ENCODE results near the gene CADPS. TPM values are rescaled to one million over a fixed set of nuclear protein-coding genes. Genes with fewer than 3 reads are reported as not detected.

The CADPS gene
- total RNA-seq, 1 experiment from 2014 or later: not detected

DNA sequence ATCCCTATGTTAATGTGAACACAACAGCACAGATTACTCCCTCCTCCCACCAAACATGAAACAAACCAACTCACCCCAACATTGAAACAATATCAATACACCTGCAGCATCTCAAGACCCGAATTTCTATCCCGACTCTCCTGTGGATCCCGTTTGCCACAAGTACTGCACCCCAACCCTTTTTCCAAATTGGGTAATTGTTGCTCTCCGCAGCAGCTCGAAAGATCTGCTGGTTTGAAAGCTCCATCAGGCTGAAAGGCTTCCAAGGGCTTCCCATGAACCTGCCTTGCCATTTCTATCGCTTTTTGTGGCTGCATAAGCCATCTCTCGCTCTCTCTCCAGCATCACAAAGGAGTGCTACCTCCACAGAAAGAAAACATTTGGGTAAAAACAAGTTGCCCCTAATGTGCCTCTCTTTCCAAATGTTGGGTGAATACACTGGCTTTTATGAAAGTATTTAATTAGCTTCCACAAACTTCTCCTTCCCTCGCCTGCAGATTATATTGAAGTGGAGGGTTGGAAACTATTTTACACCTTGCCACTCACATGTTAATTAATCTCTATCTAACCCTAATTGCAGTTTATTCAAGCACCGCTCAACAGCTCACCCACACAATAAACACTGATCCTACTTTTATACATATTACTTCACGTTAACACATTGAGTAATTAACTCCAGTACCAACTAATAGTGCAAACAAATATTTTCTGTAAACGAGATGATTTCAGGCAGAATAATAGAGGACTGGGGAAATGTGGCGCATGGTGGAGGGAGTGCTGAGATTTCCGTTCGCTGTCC, 499.4 kb downstream of the CADPS start:
- H3K4me1 ChIP-seq (ENCODE audit: insufficient read depth, low read length, poor library complexity, severe bottlenecking): no peaks in the 10 kb centered on the region
- peaks cover 96% of the 10 kb centered on the region for H3K27me3 ChIP-seq (replicated peaks; ENCODE audit: insufficient read depth, low read depth, low read length, poor library complexity)
- no peak for TF ChIP-seq CTCF (conservative IDR thresholded peaks at IDR 0.05; ENCODE audit: low read depth, low read length)
- TF ChIP-seq EZH2 (IDR thresholded peaks at IDR 0.05; ENCODE audit: borderline replicate concordance, low read depth, low read length, poor library complexity, severe bottlenecking): peak; percentile 34
- H3K36me3 ChIP-seq (ENCODE audit: insufficient read depth, low read length, poor library complexity, severe bottlenecking): no peaks in the 10 kb centered on the region
- H3K9me3 ChIP-seq (ENCODE audit: low read depth, low read length, poor library complexity, severe bottlenecking): no peaks in the 10 kb centered on the region
- H3K27ac ChIP-seq (ENCODE audit: low read depth, low read length, poor library complexity, severe bottlenecking): no peak overlapping the region
- ChIA-PET POLR2A (ENCODE audit: low non-redundant PET) (no interaction called here), CTCF (no interaction called here)
- intact Hi-C loops (cut with micrococcal nuclease; ENCODE audit: unreplicated experiment): no loop called here
- BruUV-seq (replicated peaks): no TSS peak
- no peak overlapping the region for H3K4me3 ChIP-seq (ENCODE audit: low read depth, low read length, poor library complexity, severe bottlenecking)
- DNase-seq (ENCODE audit: low spot score): no peak

DNA sequence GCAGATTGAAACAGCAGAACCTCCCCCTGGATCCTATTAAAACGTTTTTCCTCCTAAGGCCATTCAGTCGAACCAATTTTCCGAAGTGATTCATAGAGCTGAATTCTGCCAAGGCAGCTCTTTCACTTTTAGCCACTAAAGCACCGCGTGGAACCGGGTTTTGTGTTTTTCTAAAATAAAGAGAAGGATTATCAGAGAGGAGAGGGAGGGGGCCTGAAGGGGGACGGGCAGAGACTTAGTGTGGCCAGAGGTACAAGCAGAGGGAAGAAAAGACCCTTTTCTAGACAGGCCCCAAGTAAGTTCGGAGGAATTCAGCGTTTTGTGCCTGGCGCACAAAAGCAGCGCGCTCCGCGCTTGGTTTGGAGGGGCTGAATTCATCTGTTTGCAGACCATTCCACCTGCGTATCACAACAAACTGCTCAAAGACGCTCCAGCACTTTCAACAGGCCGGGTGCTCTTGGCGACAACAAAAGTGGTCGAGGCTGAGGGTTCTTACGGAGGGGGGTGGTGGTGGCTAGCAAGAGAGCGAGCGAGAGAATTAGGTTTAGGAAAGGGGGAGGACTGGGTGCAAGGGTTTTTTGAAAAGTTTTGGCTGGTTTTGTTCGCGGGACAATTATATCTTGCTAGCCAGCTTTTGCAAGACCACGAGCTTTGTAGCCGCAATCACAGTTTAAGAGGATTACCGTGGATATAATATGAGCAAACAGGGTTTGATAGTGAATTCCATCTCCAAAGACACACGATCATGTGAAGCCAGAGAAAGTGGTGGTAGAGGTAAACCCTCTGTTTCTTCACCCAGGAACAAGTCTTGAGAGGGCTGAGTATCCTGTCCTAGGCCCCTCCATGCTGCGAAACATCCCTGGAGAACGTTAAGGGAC, 500.6 kb downstream of the CADPS start:
- ChIA-PET POLR2A (ENCODE audit: low non-redundant PET) (no interaction called here), CTCF (interaction anchor here (0.7 kb wide), 1 partner anchor 16 kb away, joined by 8 read pairs; no protein-coding TSS in a partner anchor)
- TF ChIP-seq CTCF (conservative IDR thresholded peaks at IDR 0.05; ENCODE audit: low read depth, low read length): no peak
- TF ChIP-seq EZH2 (IDR thresholded peaks at IDR 0.05; ENCODE audit: borderline replicate concordance, low read depth, low read length, poor library complexity, severe bottlenecking): peak; percentile 63

GRCh38 chr3:62373714-62374333, 501.4 kb downstream of the CADPS start:
- intact Hi-C loops (cut with micrococcal nuclease; ENCODE audit: unreplicated experiment): no loop called here
- H3K4me1 ChIP-seq (ENCODE audit: insufficient read depth, low read length, poor library complexity, severe bottlenecking): no peaks in the 10 kb centered on the region
- no peaks in the 10 kb centered on the region for H3K9me3 ChIP-seq (ENCODE audit: low read depth, low read length, poor library complexity, severe bottlenecking)
- peak; percentile 61 for TF ChIP-seq EZH2 (IDR thresholded peaks at IDR 0.05; ENCODE audit: borderline replicate concordance, low read depth, low read length, poor library complexity, severe bottlenecking)
- TF ChIP-seq CTCF (conservative IDR thresholded peaks at IDR 0.05; ENCODE audit: low read depth, low read length): no peak
- H3K36me3 ChIP-seq (ENCODE audit: insufficient read depth, low read length, poor library complexity, severe bottlenecking): no peaks in the 10 kb centered on the region
- no peak overlapping the region for H3K27ac ChIP-seq (ENCODE audit: low read depth, low read length, poor library complexity, severe bottlenecking)
- H3K4me3 ChIP-seq (ENCODE audit: low read depth, low read length, poor library complexity, severe bottlenecking): no peak overlapping the region
- H3K27me3 ChIP-seq (replicated peaks; ENCODE audit: insufficient read depth, low read depth, low read length, poor library complexity): peaks cover 98% of the 10 kb centered on the region
- DNase-seq (ENCODE audit: low spot score): no peak
- BruUV-seq (replicated peaks): no TSS peak
- POLR2A ChIA-PET (ENCODE audit: low non-redundant PET): interaction anchor here (0.9 kb wide), 1 partner anchor 337 kb away, joined by 3 read pairs; no protein-coding TSS in a partner anchor
- CTCF ChIA-PET: interaction anchor here (0.7 kb wide), 1 partner anchor 15 kb away, joined by 8 read pairs; no protein-coding TSS in a partner anchor

More for the DNA sequence above, 500.6 kb downstream of the CADPS start:
- Histone ChIP-seq H3K27ac (ENCODE audit: low read depth, low read length, poor library complexity, severe bottlenecking) (no peak overlapping the region), H3K36me3 (ENCODE audit: insufficient read depth, low read length, poor library complexity, severe bottlenecking) (no peaks in the 10 kb centered on the region), H3K9me3 (ENCODE audit: low read depth, low read length, poor library complexity, severe bottlenecking) (no peaks in the 10 kb centered on the region), H3K4me1 (ENCODE audit: insufficient read depth, low read length, poor library complexity, severe bottlenecking) (no peaks in the 10 kb centered on the region), H3K4me3 (ENCODE audit: low read depth, low read length, poor library complexity, severe bottlenecking) (no peak overlapping the region), H3K27me3 (replicated peaks; ENCODE audit: insufficient read depth, low read depth, low read length, poor library complexity) (peaks cover 98% of the 10 kb centered on the region)
- intact Hi-C loops (cut with micrococcal nuclease; ENCODE audit: unreplicated experiment): no loop called here
- no TSS peak for BruUV-seq (replicated peaks)
- DNase-seq (ENCODE audit: low spot score): no peak

Measured in A673 (cell line).